Endothelial cell of umbilical vein (primary cell): Measurements from ENCODE around the gene SORT1. TPM values are rescaled to one million over a fixed set of nuclear protein-coding genes. Genes with fewer than 3 reads are reported as not detected.

Experiments
- BruUV-seq: library from RNA; stranded (reverse); fragments of 400-500 nt; replicated peaks from 2 replicates; lab custom pipeline; 2021; lab: Mats Ljungman, UMichigan
- CTCF ChIA-PET: fragments of 300-600, 350-600 bp; sonication (Branson Sonifier 250); formaldehyde crosslinking; loops from one replicate; lab custom pipeline; 2021; ENCODE audit warnings: antibody characterized with exemption, inconsistent platforms; lab: Charles Lee
- POLR2A ChIA-PET: fragments of 300-600, 350-600 bp; sonication (Branson Sonifier 250); formaldehyde crosslinking; loops from one replicate; lab custom pipeline; 2021; ENCODE audit warnings: antibody characterized with exemption, inconsistent platforms; lab: Charles Lee
- DNase-seq: peaks from one replicate; pipeline ENCODE4 v3.0.0-alpha.2; 2011; ENCODE audit warnings: low read depth, low spot score
- FAIRE-seq: peaks from 2 replicates; lab custom pipeline; 2011; peaks lifted over from hg19 to GRCh38; lab: Jason Lieb, UNC
- H2AFZ ChIP-seq: 2 replicates; pipeline ENCODE4 v1.6.0; 2012; ENCODE audit warnings: low read depth, low read length, control low read depth, inconsistent platforms
- H3K27ac ChIP-seq: 2 replicates; pipeline ENCODE4 v1.5.1; 2011; ENCODE audit warnings: low read depth, mild to moderate bottlenecking, control low read depth, low read length, moderate library complexity; ENCODE audit not compliant: insufficient read depth
- H3K27me3 ChIP-seq, 2 experiments: 2 replicates each; pipeline versions ENCODE4 v1.6.0 to v1.6.1; 2011; ENCODE audit warnings: low read length in 2 of 2, mixed read lengths in 1 of 2; ENCODE audit not compliant: control insufficient read depth in 2 of 2, insufficient read depth in 2 of 2
- H3K36me3 ChIP-seq, 2 experiments: 2 replicates in 1 of 2; 3 replicates in 1 of 2; pipeline ENCODE4 v1.5.1; 2011; ENCODE audit warnings: low read length in 2 of 2, mild to moderate bottlenecking in 1 of 2, moderate library complexity in 1 of 2; ENCODE audit not compliant: control insufficient read depth in 2 of 2, insufficient read depth in 2 of 2; ENCODE audit errors: extremely low read depth in 1 of 2
- H3K4me1 ChIP-seq: 3 replicates; pipeline ENCODE4 v1.5.1; 2011; ENCODE audit warnings: mild to moderate bottlenecking, low read length; ENCODE audit not compliant: control insufficient read depth, insufficient read depth; ENCODE audit errors: extremely low read depth
- H3K4me2 ChIP-seq: 2 replicates; pipeline ENCODE4 v1.6.1; 2011; ENCODE audit warnings: low read length, control low read depth, mixed read lengths; ENCODE audit not compliant: insufficient read depth
- H3K4me3 ChIP-seq, 3 experiments: fragments of 200-600 bp in 1 of 3; sonication (generic), shearing (Covaris generic) in 1 of 3; replicated peaks in 1 of 3; 2 replicates each; pipeline ENCODE4 v1.5.1; 2011 to 2016; ENCODE audit warnings: control low read depth in 3 of 3, low read length in 3 of 3, mild to moderate bottlenecking in 2 of 3, inconsistent platforms in 1 of 3, low read depth in 1 of 3, moderate library complexity in 1 of 3; ENCODE audit not compliant: insufficient read depth in 1 of 3
- H3K79me2 ChIP-seq: 2 replicates; pipeline ENCODE4 v1.6.0; 2012; ENCODE audit warnings: low read length, inconsistent platforms; ENCODE audit not compliant: control insufficient read depth, insufficient read depth
- H3K9ac ChIP-seq: replicated peaks from 2 replicates; pipeline ENCODE3; 2011; ENCODE audit warnings: low read length, control low read depth; ENCODE audit not compliant: insufficient read depth; ENCODE audit errors: extremely low read depth
- H3K9me1 ChIP-seq: replicated peaks from 3 replicates; pipeline ENCODE4 v1.6.0; 2011; ENCODE audit warnings: mild to moderate bottlenecking, low read length; ENCODE audit not compliant: control insufficient read depth, insufficient read depth; ENCODE audit errors: extremely low read depth
- H3K9me3 ChIP-seq: replicated peaks from 2 replicates; pipeline ENCODE4 v1.5.1; 2012; ENCODE audit warnings: low read length, inconsistent platforms; ENCODE audit not compliant: control insufficient read depth, insufficient read depth
- H4K20me1 ChIP-seq: replicated peaks from 2 replicates; pipeline ENCODE3; 2011; ENCODE audit warnings: mild to moderate bottlenecking, low read length; ENCODE audit not compliant: control insufficient read depth, insufficient read depth; ENCODE audit errors: extremely low read depth
- EZH2 ChIP-seq: IDR thresholded peaks from 2 replicates; pipeline ENCODE4 v1.6.1; 2012; ENCODE audit warnings: borderline replicate concordance, low read depth, mild to moderate bottlenecking, moderate library complexity, low read length, inconsistent platforms; ENCODE audit not compliant: severe bottlenecking
- FOS ChIP-seq: IDR thresholded peaks from 2 replicates; pipeline ENCODE4 v1.6.1; 2011; ENCODE audit warnings: mild to moderate bottlenecking, low read length, moderate library complexity, borderline replicate concordance; ENCODE audit not compliant: insufficient read depth
- GATA2 ChIP-seq: IDR thresholded peaks from 2 replicates; pipeline ENCODE4 v1.7.0; 2011; ENCODE audit warnings: low read depth, mild to moderate bottlenecking, moderate library complexity, mixed read lengths, low read length; ENCODE audit not compliant: insufficient read length, insufficient read depth
- JUN ChIP-seq: IDR thresholded peaks from 2 replicates; pipeline ENCODE4 v1.6.1; 2011; ENCODE audit warnings: borderline replicate concordance, low read depth; ENCODE audit not compliant: insufficient read length, insufficient read depth
- MYC ChIP-seq: IDR thresholded peaks from one replicate; pipeline ENCODE4 v1.6.1; 2011; ENCODE audit warnings: mild to moderate bottlenecking, low read depth, low read length
- POLR2A ChIP-seq: IDR thresholded peaks from 2 replicates; pipeline ENCODE4 v1.6.1; 2012; ENCODE audit warnings: low read depth, mild to moderate bottlenecking, control low read depth, low read length
- POLR2AphosphoS5 ChIP-seq: IDR thresholded peaks from 2 replicates; pipeline ENCODE4 v1.6.1; 2012; ENCODE audit warnings: low read depth, mild to moderate bottlenecking, control low read depth, low read length, moderate library complexity; ENCODE audit not compliant: insufficient read depth
- dilution Hi-C: fragments of 300-500 bp; cut with MboI; formaldehyde crosslinking; loops from one replicate; pipeline ENCODE4 v1.15.0; 2019; ENCODE audit warnings: low sequenced_read_pairs; ENCODE audit not compliant: extremely low pct_ligation_motif_present
- intact Hi-C: fragments of 100-400 bp; cut with micrococcal nuclease; formaldehyde crosslinking; loops from one replicate; pipeline ENCODE4 v1.10.0; 2022
- polyA plus RNA-seq, 4 experiments: library from polyadenylated mRNA; depleted of rRNA in 3 of 4; stranded (reverse) in 3 of 4; unstranded in 1 of 4; fragments of >200 nt; gene quantifications; 2 replicates each; pipeline versions ENCODE4 v1.2.1 to v1.2.3, GENCODE V29; 2011 to 2012; ENCODE audit warnings: missing spikeins in 1 of 4
- total RNA-seq: library from RNA; stranded (reverse); gene quantifications from 2 replicates; pipeline ENCODE4 v1.2.3, GENCODE V29; 2021
- TF ChIP-seq, protein P1 (sequence below): IDR thresholded peaks from 2 replicates; pipeline ENCODE4 v1.6.1; 2011; ENCODE audit not compliant: insufficient read depth, insufficient read length
- TF ChIP-seq, protein P2 (sequence below), 2 donors: IDR thresholded peaks; 1 replicate in 1 of 2; 2 replicates in 1 of 2; pipeline ENCODE4 v1.5.1; 2011; ENCODE audit warnings: low read length in 2 of 2, mild to moderate bottlenecking in 2 of 2, moderate library complexity in 2 of 2, control low read depth in 1 of 2, inconsistent platforms in 1 of 2, low read depth in 1 of 2; ENCODE audit not compliant: insufficient read depth in 1 of 2; ENCODE audit errors: extremely low read depth in 1 of 2

The SORT1 gene
- total and polyA plus RNA-seq, 2 donors (not counting 3 experiments of a cell fraction or from before 2014, with no cell fraction given) = 6.8 to 17.8 TPM

DNA sequence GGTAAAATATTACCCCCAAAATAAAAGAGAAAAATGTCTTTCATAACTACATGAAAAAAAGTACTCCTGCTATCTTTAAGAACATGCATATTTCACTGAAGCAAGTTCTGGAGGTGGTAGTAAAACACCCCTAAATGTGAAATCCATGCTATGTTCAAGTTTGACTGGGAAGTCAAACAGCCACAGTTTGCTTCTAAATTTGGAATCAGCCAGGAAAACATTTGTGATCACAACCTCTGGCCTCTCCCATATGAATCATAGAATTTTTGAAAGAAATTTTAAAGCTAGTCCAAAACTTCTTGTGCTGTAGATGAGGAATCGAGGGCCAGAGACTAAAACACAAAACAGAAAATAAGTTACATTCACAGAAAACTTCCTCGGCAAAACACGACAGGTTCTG, 6.6 kb downstream of the SORT1 start:
- ChIA-PET POLR2A (no interaction called here), CTCF (interaction anchor here (0.6 to 1.7 kb wide), 6 partner anchors 12 to 190 kb away, joined by 3 to 6 read pairs (median 3); no protein-coding TSS in a partner anchor)
- Histone ChIP-seq H3K27me3 (peaks cover 13 to 33% of the 10 kb centered on the region in 2 experiments), H3K4me1 (peaks cover 12% of the 10 kb centered on the region), H3K79me2 (no peaks in the 10 kb centered on the region), H2AFZ (no peak overlapping the region), H3K36me3 (no peaks in the 10 kb centered on the region), H3K9ac (no peak overlapping the region), H3K4me2 (no peak overlapping the region), H4K20me1 (no peaks in the 10 kb centered on the region), H3K4me3 (no peak overlapping the region), H3K9me3 (no peaks in the 10 kb centered on the region), H3K27ac (no peak overlapping the region), H3K9me1 (no peaks in the 10 kb centered on the region)
- BruUV-seq = no TSS peak
- intact Hi-C loops (no loop called here), dilution Hi-C loops (no loop called here)
- no peak for TF ChIP-seq POLR2A
- TF ChIP-seq JUN = no peak
- TF ChIP-seq, protein P1, sequence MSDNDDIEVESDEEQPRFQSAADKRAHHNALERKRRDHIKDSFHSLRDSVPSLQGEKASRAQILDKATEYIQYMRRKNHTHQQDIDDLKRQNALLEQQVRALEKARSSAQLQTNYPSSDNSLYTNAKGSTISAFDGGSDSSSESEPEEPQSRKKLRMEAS = no peak
- TF ChIP-seq, protein P2, sequence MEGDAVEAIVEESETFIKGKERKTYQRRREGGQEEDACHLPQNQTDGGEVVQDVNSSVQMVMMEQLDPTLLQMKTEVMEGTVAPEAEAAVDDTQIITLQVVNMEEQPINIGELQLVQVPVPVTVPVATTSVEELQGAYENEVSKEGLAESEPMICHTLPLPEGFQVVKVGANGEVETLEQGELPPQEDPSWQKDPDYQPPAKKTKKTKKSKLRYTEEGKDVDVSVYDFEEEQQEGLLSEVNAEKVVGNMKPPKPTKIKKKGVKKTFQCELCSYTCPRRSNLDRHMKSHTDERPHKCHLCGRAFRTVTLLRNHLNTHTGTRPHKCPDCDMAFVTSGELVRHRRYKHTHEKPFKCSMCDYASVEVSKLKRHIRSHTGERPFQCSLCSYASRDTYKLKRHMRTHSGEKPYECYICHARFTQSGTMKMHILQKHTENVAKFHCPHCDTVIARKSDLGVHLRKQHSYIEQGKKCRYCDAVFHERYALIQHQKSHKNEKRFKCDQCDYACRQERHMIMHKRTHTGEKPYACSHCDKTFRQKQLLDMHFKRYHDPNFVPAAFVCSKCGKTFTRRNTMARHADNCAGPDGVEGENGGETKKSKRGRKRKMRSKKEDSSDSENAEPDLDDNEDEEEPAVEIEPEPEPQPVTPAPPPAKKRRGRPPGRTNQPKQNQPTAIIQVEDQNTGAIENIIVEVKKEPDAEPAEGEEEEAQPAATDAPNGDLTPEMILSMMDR (IDR thresholded peaks at IDR 0.05; ENCODE audit: extremely low read depth in 1 of 2, insufficient read depth in 1 of 2, low read depth in 1 of 2, low read length in 2 of 2) = no peak
- no peak for TF ChIP-seq MYC
- TF ChIP-seq FOS = no peak
- no peak for TF ChIP-seq EZH2
- TF ChIP-seq POLR2AphosphoS5 = no peak
- no peak for TF ChIP-seq GATA2
- DNase-seq (peak; percentile 45), FAIRE-seq (no peak)
